GM15510 (cell line): ENCODE data around the gene UNC93A.

ENCODE experiments used
- POLR2A ChIP-seq: IDR thresholded peaks from 3 replicates; pipeline ENCODE4 v1.6.1; 2011; ENCODE audit warnings: borderline replicate concordance; ENCODE audit not compliant: insufficient read length; ENCODE audit errors: extremely low read depth

The UNC93A gene

DNA sequence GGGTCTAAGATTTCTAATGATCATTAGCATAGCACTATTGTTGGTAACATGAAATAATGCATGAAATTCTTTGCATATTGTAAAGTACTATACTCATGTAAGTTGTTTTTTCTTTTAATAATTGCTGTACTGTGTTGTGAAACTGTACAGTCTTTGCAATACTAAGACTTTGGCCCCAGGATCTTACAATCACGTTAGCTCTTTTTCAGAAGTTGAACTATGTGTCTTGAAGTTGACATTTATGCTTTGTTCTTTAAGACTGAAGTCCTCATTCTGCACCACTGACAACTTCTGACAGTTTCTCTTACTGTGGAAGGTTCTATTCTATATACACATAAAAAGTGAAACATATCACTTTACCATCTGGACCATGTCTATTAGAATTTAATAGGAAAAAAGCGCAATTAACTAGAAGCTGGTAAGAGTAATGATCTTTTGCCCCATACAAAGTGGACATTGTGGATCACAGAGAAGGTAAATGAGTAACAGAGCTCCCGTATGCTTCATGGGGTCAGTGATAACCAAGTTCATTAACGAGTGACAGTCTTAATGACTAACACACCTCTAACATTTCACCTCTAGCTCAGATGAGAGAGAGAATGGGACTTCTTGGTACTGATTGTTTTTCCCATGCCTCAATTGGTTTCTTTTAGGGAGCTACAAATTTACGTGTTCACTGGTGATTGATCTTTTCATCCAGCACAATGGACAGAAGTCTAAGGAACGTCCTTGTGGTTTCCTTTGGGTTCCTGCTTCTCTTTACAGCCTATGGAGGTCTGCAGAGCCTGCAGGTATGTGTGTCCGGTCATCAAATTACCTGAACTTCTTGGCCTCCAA is at the start of gene UNC93A:
UNC93A (plus strand) TSS at position 530 of the 837 bp plus-strand sequence; CDS start at position 705, 175 bp downstream.
- no peak for TF ChIP-seq POLR2A

DNA sequence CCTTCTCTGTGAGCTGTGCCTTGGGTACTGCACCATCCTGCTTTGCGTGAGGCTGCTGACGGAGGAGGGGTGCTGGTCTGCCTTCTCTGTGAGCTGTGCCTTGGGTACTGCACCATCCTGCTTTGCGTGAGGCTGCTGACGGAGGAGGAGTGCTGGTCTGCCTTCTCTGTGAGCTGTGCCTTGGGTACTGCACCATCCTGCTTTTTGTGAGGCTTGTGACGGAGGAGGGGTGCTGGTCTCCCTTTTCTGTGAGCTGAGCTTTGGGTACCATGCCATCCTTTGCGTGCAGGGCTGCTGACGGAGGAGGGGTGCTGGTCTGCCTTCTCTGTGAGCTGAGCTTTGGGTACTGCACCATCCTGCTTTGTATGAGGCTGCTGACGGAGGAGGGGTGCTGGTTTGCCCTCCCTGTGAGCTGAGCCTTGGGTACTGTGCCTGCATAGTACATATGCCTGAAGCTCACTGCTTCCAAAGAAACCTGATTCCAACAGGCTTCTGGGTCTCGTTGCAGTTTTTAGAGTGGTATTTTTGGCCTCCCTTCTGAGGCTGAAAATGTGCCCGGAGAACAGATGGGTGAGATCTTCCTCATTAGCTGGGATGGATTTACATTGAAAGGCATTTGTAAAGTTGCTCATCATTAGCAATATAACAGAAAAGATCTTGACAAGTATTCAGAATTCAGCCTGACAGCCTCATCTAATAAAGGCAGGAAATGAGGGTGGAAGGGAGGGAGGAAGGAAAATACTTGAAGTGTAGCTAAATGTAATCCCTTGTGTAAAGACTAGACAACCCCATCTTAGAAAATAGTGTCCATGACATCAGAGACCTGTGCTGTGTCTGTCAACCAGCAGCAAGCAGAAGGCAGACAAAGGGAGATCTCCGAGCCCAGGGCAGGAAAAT is 46.8 kb upstream of the UNC93A start:
- TF ChIP-seq POLR2A: no peak

DNA sequence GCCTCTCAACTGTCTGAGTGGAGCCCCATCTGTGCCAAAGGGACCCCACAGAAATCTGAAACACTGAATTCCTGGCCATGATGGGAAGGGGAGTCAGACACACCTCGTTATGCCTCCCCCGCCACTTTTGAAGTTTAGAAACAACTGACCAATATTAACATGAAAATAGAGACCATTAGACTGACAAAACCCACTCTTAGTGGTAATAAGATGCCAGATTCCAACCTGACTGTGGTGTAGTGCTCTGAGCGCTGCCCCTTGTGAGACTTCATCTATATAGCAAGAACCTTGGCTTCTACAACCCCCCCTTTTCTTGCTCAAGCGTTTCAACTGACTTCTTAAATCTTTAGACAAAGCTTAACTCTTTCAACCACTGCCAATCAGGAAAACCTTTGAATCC is 46.1 kb upstream of the UNC93A start:
- TF ChIP-seq POLR2A: no peak

DNA sequence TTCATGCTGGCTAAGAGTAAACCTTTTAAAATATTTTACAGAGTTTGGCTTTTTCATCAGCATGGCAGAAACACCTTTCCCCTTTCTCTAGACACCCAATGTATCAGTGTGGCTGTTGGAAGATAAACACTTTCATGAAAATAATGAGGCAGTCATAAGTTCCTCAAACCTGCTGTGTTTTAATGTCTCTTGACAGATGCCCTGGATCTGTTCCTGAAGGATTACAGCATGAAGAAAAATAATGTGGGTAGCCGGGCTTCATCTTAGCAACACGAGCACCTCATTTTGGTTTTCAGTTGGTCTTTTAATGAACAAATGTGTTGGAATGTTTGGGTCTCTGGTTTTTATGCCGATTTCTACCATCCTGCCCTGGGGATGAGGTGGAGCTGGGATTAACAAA is 45.5 kb upstream of the UNC93A start:
- no peak for TF ChIP-seq POLR2A

DNA sequence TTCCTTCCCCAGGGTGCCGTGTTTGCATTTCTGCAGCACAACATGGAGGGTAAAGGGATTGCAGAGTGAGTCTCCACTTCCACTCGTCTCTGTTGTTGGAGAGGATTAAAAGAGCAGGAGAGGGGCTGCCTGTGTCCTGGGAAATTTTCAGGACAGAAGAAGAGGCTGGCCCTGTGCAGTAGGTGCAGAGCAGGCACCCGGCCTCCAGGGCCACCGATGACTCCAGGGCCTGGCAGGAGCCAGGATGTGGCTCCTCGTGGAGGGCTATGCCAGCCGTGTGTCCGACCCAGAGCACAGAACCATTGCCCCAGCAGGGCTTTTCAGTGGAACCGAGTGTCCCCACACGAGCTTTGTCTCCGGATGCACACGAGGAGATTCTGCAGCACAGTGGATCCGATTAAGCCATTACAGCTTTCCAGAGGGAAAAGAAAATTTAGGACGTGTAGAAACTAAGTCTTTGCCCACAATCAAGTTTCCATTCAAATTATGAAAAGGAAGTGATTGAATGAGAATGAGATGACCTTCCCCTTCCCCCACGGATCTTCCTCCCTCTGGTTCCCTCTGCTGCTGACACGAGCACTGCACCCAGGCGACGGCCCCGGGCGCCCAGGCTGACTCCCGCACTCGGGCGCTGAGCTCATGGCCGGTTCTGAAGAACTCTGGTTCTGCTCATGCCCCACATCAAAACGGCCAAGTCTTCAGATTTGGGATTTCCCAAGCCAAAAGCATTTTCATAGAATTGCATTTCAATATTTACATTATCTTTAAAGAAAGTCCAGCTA is 43.1 kb upstream of the UNC93A start:
- TF ChIP-seq POLR2A: no peak

DNA sequence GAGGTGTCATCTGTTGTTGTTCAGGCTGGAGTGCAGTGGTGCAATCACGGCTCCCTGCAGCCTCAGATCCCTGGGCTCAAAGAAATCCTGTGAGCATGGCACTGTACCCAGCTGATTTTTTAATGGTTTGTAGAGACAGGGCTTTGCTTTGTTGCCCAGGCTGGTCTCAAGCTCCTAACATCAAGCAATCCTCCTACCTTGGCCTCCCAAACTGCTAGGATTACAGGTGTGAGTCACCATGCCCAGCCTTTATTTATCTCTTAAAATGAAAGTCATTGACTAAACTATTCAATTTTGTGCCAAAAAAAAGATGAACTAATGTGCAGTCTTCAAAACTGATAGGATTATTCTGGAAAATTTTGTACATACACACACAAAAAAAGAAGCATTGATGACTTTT is 38.8 kb upstream of the UNC93A start:
- TF ChIP-seq POLR2A: no peak

DNA sequence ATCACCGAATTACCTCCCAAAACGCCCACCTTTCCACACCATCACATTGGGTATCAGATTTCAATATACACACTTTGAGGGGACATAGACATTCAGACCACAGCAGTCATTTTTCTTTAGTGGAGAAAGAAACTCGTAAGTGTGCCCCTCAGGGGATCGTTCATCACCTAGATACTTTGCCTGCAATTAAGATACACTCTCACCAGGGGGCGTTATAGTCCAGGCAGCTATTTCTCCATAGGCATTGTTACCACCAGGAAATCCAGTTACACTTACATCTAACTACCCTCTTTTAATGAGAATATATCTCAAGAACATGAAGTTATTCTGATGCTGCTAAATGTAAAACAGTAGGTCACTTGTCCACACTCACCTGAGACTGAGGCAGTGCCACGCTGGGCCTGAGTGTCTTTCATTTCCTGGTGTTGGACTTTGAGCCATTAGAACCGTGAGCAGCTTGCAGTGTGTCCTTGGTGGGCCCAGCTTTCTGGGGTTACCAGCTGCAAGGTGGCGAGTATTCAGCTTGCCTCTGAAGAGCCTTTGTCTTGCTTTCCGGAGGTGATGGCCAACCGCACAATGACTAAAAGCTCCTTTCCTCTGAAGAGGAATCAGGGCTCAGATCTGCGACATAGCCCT is 35.1 kb upstream of the UNC93A start:
- no peak for TF ChIP-seq POLR2A

DNA sequence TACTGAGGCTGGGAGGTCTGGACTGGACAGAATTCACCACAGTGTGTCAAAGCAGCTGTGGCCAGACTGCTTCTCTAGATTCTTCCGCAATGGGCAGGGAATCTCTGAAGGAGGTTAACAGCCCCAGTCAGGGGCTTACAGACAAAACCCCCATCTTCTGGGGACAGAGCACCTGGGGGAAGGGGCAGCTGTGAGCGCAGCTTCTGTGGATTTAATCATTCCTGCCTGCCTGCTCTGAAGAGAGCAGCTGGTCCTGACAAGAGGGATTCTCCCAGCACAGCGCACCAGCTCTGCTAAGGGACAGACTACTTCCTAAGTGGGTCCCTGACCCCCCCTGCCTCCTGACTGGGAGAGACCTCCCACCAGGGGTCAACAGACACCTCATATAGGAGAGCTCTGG is 32.5 kb upstream of the UNC93A start:
- TF ChIP-seq POLR2A: no peak

DNA sequence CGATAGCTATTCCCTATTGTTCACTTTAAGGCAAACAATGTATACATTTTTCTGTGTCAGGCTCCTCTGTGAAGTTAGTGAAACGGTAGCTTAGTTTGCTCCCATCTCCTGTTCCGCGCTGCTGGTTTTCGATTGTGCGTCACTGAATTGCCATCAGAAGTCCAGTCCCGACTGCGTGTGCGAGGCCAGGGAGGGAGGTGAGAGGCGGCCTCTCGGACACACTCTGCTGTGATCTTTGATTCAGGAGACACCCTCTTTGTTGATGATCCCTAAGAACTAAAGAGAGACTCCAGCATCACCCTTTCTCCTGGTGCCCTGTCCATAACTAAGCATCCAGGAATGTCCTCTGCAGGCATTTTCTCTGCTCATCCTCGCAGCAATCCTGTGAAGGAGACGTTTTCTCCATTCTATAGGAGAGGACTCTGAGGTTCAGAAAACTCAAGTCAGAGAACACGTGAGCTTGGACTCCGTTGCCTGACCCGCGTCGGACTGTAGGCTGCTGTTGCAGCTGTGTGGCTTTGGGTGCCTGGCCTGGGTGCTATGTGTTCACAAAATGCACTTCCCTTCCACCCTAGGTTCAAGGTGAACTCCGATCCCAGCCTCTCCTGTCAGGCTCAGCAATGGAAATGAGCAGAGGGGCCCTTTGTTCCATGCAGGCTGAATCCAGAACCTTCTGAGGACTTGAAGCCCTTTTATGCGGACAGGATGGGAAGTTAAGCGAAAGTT is 24.1 kb upstream of the UNC93A start:
- TF ChIP-seq POLR2A: no peak

DNA sequence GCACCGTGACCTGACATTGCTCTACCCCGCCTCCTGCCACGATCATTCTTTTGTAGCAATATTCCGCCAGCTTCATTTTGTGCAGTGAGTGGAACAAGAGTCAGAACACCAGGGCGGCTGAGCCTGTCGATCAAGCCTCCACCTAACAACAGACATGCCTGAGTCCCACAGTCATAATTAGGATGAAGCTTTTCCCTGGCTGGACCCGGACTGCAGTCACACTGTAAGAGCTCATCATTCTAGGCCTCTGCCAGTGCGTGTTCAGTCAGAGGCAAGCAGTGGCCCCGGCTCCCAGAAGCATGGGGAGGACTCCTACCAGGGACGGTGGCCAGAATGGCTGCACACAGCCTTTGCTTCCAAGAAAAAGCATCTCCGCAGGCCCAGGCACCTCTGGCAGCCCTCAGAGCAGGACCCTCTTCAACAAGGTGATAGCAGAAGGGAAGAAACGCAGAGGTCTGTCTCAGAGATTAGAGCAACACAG is 23.2 kb upstream of the UNC93A start:
- TF ChIP-seq POLR2A: no peak

DNA sequence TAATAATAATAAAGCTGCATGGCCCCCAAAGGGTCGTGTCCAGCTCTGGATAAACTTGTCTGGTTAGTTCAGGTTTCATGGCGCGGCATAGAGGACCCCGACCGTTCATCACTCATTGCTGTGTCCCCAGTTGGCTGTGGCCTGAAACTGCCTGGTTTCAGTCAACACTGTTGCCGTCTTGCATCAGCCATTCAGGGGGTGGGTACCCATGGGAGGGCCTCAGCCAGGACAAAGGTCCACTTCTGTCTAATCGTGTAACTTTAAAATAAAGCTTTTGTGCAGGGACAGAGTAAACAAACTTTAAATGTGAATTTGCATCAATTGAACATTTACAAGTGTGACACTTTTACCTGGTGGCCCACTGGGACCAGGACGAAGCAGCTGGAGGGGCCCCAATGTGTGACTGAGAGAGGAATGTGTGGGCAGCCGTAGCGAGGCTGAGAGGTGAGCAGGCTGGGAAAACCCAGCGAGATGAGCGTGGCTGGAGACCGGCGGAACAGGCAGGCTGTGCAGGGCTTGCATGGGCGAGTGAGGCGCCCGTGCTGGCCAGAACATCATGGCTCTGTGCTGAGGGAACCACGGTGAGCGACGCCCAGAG is 22.3 kb upstream of the UNC93A start:
- TF ChIP-seq POLR2A: no peak

DNA sequence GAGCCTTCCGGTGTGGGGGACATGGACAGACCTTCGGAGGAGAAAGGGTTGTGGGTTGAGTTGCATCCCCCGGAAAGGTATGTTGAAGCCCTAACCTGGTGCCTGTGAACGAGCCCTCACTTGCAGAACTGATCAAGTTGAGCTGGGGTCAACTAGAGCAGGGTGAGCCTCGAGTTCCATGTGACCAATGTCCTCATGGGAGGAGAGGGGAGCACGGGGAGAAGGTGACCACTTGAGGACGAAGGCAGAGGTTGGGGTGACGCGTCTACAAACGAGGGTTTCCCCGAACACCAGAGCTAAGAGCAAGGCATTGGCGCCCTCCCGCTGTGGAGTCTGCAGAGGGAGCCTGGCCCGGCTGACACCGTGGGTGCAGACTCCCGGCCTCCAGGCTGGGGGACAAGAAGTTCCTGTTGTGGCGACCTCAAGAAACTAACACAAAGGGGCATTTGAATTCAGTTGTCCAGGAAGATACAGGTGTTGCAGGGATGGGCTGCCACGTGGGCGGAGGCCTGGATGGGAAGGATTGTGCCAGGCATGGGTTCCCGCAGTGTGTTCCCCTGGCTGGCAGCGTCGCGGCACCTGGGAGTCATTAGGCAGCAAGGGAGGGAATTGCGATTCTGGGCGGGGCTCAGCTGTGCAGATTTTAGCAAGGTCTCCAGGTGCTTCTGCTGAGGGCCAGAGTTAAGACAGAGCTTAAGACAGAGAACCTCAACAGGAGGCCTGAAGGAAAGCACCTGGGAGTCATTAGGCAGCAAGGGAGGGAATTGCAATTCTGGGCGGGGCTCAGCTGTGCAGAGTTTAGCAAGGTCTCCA is 20.4 kb upstream of the UNC93A start:
- TF ChIP-seq POLR2A: no peak
